HL-60 (cell line): Measurements from ENCODE around the gene OR52E2.
"Not testable (repeated sequence)": the region's sequence is repeated elsewhere in the genome, so short reads cannot be mapped to it uniquely, and the experiment has no call there.

Experiments used
- GABPA ChIP-seq: IDR thresholded peaks from 2 replicates; pipeline ENCODE4 v1.6.1; 2012; ENCODE audit warnings: low read depth
- POLR2AphosphoS5 ChIP-seq: IDR thresholded peaks from 2 replicates; pipeline ENCODE4 v1.6.1; 2012; ENCODE audit warnings: low read depth
- REST ChIP-seq: IDR thresholded peaks from 2 replicates; pipeline ENCODE4 v1.6.1; 2012; ENCODE audit warnings: low read depth; ENCODE audit not compliant: insufficient replicate concordance
- TF ChIP-seq, protein P1 (sequence below): IDR thresholded peaks from one replicate; pipeline ENCODE4 v1.5.1; 2011; ENCODE audit warnings: low read length, control low read depth, inconsistent platforms; ENCODE audit not compliant: insufficient read depth

- TF ChIP-seq REST, GABPA, POLR2AphosphoS5: not testable (repeated sequence)
- TF ChIP-seq, protein P1, sequence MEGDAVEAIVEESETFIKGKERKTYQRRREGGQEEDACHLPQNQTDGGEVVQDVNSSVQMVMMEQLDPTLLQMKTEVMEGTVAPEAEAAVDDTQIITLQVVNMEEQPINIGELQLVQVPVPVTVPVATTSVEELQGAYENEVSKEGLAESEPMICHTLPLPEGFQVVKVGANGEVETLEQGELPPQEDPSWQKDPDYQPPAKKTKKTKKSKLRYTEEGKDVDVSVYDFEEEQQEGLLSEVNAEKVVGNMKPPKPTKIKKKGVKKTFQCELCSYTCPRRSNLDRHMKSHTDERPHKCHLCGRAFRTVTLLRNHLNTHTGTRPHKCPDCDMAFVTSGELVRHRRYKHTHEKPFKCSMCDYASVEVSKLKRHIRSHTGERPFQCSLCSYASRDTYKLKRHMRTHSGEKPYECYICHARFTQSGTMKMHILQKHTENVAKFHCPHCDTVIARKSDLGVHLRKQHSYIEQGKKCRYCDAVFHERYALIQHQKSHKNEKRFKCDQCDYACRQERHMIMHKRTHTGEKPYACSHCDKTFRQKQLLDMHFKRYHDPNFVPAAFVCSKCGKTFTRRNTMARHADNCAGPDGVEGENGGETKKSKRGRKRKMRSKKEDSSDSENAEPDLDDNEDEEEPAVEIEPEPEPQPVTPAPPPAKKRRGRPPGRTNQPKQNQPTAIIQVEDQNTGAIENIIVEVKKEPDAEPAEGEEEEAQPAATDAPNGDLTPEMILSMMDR: not testable (repeated sequence)
Measured at GRCh38 chr11:5058679-5059078, 748 bp downstream of the OR52E2 start.
